Calu3 (cell line): ENCODE measurements around the gene PLVAP. TPM values are rescaled to one million over a fixed set of nuclear protein-coding genes. Genes with fewer than 3 reads are reported as not detected.
A peak's percentile ranks its signal among the peaks of the same experiment; 100 is the strongest.

Experiments
- BruUV-seq: library from RNA; stranded (reverse); fragments of 400-500 nt; replicated peaks from 2 replicates; lab custom pipeline; 2021; lab: Mats Ljungman, UMichigan
- CTCF ChIA-PET: fragments of 300-600 bp; sonication (Branson Sonifier 250); formaldehyde crosslinking; loops from one replicate; lab custom pipeline; 2022; ENCODE audit warnings: antibody characterized with exemption; lab: Charles Lee
- DNase-seq: peaks from one replicate; pipeline ENCODE4 v3.0.0; 2022
- H3K27ac Mint-ChIP-seq: one replicate; pipeline ENCODE4 v1.8.0; 2022; ENCODE audit warnings: mixed read lengths; ENCODE audit not compliant: unreplicated experiment
- H3K27me3 Mint-ChIP-seq: one replicate; pipeline ENCODE4 v1.8.0; 2022; ENCODE audit warnings: mixed read lengths; ENCODE audit not compliant: unreplicated experiment
- H3K36me3 Mint-ChIP-seq: one replicate; pipeline ENCODE4 v1.8.0; 2022; ENCODE audit warnings: mild to moderate bottlenecking, moderate library complexity, mixed read lengths; ENCODE audit not compliant: insufficient read depth, unreplicated experiment
- H3K4me1 Mint-ChIP-seq: one replicate; pipeline ENCODE4 v1.8.0; 2022; ENCODE audit warnings: mild to moderate bottlenecking, low read depth, mixed read lengths; ENCODE audit not compliant: unreplicated experiment
- H3K4me3 Mint-ChIP-seq: one replicate; pipeline ENCODE4 v1.8.0; 2022; ENCODE audit warnings: mild to moderate bottlenecking, low read depth, moderate library complexity, mixed read lengths; ENCODE audit not compliant: unreplicated experiment
- H3K9me3 Mint-ChIP-seq: one replicate; pipeline ENCODE4 v1.8.0; 2022; ENCODE audit warnings: low read depth, mixed read lengths; ENCODE audit not compliant: unreplicated experiment
- intact Hi-C: fragments of 100-400 bp; cut with micrococcal nuclease; formaldehyde crosslinking; loops from one replicate; pipeline ENCODE4 v1.10.0; 2022; ENCODE audit not compliant: unreplicated experiment
- total RNA-seq: library from RNA; stranded (reverse); gene quantifications from 2 replicates; pipeline ENCODE4 v1.2.3, GENCODE V29; 2022
- TF ChIP-seq, protein P1 (sequence below): fragments of 200-600 bp; IDR thresholded peaks from one replicate; pipeline ENCODE4 v1.8.0; 2022; ENCODE audit warnings: antibody characterized with exemption; ENCODE audit not compliant: unreplicated experiment

The PLVAP gene
- total RNA-seq, 1 experiment from 2014 or later = not detected

DNA sequence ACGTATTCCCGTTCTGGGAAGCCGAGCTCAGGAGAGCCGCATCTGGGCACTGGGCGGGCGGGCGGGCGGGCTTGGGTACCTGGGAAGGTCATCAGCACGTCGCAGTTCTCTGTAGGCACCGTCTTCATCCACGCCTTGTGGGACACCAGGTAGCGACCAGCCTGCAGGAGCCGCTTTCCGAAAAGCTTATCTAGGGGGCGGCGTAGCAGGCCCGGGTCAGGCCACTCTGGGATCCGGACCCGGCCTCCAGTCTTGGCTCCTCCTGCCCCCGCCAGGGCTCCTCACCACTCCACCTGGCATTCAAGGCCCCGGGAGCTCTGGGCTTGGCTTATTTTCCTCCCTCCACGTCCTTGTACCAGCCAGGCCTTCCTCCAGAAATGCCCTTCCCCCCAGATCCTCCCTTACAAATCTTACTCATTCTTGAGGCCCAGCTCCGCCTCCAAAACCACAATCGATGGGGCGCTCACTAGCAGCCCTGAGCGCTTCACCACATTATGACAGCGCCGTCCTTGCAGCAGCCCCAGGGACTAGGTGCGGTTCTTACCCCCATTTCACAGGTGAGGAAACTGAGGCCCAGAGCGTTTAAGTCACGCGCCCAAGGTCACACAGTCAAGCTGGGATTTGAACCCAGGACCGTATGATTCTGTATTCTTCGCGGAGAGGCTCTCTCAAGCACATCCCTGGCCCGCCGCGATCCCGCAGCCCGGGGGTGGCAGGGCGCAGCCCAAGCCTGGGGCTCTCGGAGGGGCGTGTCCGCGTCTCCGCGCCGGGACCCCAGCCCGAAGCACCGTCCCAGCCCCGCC is 43.3 kb downstream of the PLVAP start:
- Mint-ChIP-seq H3K27ac (peak overlapping the region; percentile 48), H3K9me3 (no peaks in the 10 kb centered on the region), H3K27me3 (no peaks in the 10 kb centered on the region), H3K4me3 (peak overlapping the region; percentile 72), H3K4me1 (no peaks in the 10 kb centered on the region), H3K36me3 (peaks cover 45% of the 10 kb centered on the region)
- TF ChIP-seq, protein P1, sequence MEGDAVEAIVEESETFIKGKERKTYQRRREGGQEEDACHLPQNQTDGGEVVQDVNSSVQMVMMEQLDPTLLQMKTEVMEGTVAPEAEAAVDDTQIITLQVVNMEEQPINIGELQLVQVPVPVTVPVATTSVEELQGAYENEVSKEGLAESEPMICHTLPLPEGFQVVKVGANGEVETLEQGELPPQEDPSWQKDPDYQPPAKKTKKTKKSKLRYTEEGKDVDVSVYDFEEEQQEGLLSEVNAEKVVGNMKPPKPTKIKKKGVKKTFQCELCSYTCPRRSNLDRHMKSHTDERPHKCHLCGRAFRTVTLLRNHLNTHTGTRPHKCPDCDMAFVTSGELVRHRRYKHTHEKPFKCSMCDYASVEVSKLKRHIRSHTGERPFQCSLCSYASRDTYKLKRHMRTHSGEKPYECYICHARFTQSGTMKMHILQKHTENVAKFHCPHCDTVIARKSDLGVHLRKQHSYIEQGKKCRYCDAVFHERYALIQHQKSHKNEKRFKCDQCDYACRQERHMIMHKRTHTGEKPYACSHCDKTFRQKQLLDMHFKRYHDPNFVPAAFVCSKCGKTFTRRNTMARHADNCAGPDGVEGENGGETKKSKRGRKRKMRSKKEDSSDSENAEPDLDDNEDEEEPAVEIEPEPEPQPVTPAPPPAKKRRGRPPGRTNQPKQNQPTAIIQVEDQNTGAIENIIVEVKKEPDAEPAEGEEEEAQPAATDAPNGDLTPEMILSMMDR = no peak
- CTCF ChIA-PET = interaction anchor here (0.5 to 2.4 kb wide), 4 partner anchors 16 to 186 kb away, joined by 3 to 9 read pairs (median 6); no protein-coding TSS in a partner anchor
- BruUV-seq = no TSS peak
- peak; percentile 81 for DNase-seq
- intact Hi-C loops = no loop called here

DNA sequence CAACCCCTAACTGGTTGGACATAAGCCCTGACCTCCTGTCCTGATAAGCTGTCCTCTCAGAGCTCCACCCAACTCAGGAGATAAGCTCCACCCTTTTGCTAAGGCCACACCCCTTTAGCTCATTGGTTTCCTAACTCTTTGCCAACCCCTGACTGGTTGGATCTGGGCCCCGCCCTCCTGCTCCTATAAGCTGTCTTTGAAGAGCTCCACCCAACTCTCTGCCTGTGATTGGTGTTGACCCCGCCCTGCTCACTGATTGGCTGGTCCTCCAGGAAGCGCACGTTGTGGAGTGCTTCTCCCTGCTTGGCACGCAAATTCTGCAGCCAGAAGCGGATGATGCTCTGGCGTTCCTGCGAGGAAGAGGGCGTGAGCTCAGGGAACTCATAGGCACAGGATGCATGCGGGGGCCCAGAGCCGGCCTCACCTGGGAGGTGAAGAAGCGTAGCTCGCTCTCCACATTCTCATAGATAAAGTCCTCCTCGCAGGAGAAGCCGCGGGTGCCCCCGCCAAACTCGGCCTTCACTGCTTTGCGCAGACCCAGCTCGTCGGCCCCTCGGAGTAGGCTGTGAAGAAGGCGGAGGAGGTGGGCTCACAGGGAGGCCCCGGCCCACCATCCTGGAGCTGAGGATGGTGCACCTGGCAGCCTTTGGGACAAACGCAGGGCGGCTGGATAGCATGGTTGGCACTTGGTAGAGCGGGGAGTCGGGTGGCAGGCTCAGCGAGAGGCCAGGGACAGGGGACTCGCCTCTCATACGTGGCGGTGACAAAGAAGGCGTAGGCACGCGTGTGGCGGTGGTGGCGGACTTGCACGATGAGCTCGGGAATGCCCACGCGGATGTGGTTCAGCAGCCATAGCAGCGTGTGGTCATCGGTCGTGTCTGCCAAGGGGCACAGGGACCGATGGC is 44.2 kb downstream of the PLVAP start:
- no peak overlapping the region for H3K27ac Mint-ChIP-seq
- DNase-seq = no peak
- CTCF ChIA-PET = interaction anchor here (0.6 to 2.4 kb wide), 5 partner anchors 9 to 28 kb away, joined by 5 to 9 read pairs (median 5); no protein-coding TSS in a partner anchor
- no peaks in the 10 kb centered on the region for H3K27me3 Mint-ChIP-seq
- H3K9me3 Mint-ChIP-seq = no peaks in the 10 kb centered on the region
- TF ChIP-seq, protein P1 = no peak
- BruUV-seq = no TSS peak
- H3K36me3 Mint-ChIP-seq = peaks cover 39% of the 10 kb centered on the region
- intact Hi-C loops = no loop called here
- H3K4me3 Mint-ChIP-seq = no peak overlapping the region
- H3K4me1 Mint-ChIP-seq = no peaks in the 10 kb centered on the region

DNA sequence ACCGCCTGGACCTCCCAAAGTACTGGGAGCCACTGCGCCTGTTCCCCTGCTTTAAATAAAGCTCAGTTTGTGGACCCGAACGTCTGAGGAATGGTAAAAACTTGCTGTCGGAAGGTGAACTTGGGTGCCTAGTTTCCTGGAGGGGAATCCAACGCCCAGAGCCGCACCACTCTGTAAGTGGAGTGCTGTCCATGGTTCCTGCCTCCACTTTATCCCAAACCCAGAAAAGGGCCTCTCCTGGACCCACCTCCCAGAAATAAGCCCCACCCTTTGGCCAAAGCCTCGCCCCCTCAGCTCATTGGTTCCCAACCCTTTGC is 44.8 kb downstream of the PLVAP start:
- Mint-ChIP-seq H3K9me3 (no peaks in the 10 kb centered on the region), H3K4me3 (no peak overlapping the region), H3K27ac (no peak overlapping the region), H3K4me1 (no peaks in the 10 kb centered on the region), H3K36me3 (peaks cover 33% of the 10 kb centered on the region), H3K27me3 (no peaks in the 10 kb centered on the region)
- TF ChIP-seq, protein P1 = no peak
- intact Hi-C loops = no loop called here
- no peak for DNase-seq
- BruUV-seq = no TSS peak
- CTCF ChIA-PET = interaction anchor here (0.6 to 2.4 kb wide), 4 partner anchors 9 to 27 kb away, joined by 5 to 8 read pairs (median 6); partner anchors contain the start of gene MRPL34

DNA sequence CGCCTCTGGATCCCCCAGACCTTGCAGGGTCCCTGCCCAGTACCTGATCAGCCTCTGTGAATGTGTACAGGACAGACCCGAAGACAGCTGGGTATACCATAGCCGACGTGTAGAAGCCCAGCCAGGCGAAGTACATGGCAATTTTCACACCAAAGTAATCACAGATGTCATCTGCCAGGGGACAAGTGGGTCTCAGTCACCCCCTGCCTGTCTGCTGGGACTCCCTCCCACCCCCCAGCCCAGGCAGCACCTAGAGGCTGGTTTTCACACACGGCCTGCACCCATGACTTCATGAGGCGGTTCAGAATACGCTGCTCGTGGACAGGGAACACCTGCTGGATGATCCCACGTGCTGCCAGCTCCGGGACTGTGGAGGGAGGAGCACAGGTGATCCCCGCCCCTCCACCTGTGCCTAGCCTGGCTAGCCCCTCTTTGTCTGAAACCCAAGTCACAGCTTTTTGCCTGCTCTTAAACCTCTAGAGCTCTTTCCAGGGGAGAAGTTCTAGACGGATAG is 46.0 kb downstream of the PLVAP start:
- Mint-ChIP-seq H3K4me1 (no peaks in the 10 kb centered on the region), H3K4me3 (no peak overlapping the region)

More for the DNA sequence above, 46.0 kb downstream of the PLVAP start:
- TF ChIP-seq, protein P1 = no peak
- CTCF ChIA-PET = no interaction called here
- no peak for DNase-seq
- Mint-ChIP-seq H3K27ac (no peak overlapping the region), H3K36me3 (peaks cover 22% of the 10 kb centered on the region), H3K9me3 (no peaks in the 10 kb centered on the region), H3K27me3 (no peaks in the 10 kb centered on the region)
- intact Hi-C loops = no loop called here
- no TSS peak for BruUV-seq
